Neural progenitor cell (in vitro differentiated cells): ENCODE data around the gene BMP7.

Source experiments
- CTCF ChIP-seq: fragments of 200-600 bp; sonication (generic); IDR thresholded peaks from 2 replicates; pipeline ENCODE4 v1.5.1; 2017; ENCODE audit warnings: antibody characterized with exemption, mild to moderate bottlenecking
- EZH2 ChIP-seq: fragments of 200-600 bp; sonication (generic); IDR thresholded peaks from 2 replicates; pipeline ENCODE4 v1.6.1; 2017; ENCODE audit warnings: antibody characterized with exemption, mild to moderate bottlenecking, moderate library complexity
- EZH2phosphoT487 ChIP-seq: fragments of 200-600 bp; sonication (generic); IDR thresholded peaks from 2 replicates; pipeline ENCODE4 v1.6.1; 2017; ENCODE audit warnings: antibody characterized with exemption

- no peak for TF ChIP-seq CTCF
- TF ChIP-seq EZH2 = no peak
- TF ChIP-seq EZH2phosphoT487 = no peak
Measured at GRCh38 chr20:57173041-57173440, 93.4 kb downstream of the BMP7 start.
